ENCODE measurements around the gene OTP.

GRCh38 chr5:77629509-77630113, 8.9 kb downstream of the OTP start:
- TF ChIP-seq, protein P1, sequence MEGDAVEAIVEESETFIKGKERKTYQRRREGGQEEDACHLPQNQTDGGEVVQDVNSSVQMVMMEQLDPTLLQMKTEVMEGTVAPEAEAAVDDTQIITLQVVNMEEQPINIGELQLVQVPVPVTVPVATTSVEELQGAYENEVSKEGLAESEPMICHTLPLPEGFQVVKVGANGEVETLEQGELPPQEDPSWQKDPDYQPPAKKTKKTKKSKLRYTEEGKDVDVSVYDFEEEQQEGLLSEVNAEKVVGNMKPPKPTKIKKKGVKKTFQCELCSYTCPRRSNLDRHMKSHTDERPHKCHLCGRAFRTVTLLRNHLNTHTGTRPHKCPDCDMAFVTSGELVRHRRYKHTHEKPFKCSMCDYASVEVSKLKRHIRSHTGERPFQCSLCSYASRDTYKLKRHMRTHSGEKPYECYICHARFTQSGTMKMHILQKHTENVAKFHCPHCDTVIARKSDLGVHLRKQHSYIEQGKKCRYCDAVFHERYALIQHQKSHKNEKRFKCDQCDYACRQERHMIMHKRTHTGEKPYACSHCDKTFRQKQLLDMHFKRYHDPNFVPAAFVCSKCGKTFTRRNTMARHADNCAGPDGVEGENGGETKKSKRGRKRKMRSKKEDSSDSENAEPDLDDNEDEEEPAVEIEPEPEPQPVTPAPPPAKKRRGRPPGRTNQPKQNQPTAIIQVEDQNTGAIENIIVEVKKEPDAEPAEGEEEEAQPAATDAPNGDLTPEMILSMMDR (IDR thresholded peaks at IDR 0.05) = no peak
- TF ChIP-seq SIN3A (IDR thresholded peaks at IDR 0.05; ENCODE audit: borderline replicate concordance, insufficient read depth, low read depth, low read length) (no peak), POLR2AphosphoS5 (IDR thresholded peaks at IDR 0.05; ENCODE audit: low read depth, low read length) (no peak)
- TF ChIP-seq, protein P2, sequence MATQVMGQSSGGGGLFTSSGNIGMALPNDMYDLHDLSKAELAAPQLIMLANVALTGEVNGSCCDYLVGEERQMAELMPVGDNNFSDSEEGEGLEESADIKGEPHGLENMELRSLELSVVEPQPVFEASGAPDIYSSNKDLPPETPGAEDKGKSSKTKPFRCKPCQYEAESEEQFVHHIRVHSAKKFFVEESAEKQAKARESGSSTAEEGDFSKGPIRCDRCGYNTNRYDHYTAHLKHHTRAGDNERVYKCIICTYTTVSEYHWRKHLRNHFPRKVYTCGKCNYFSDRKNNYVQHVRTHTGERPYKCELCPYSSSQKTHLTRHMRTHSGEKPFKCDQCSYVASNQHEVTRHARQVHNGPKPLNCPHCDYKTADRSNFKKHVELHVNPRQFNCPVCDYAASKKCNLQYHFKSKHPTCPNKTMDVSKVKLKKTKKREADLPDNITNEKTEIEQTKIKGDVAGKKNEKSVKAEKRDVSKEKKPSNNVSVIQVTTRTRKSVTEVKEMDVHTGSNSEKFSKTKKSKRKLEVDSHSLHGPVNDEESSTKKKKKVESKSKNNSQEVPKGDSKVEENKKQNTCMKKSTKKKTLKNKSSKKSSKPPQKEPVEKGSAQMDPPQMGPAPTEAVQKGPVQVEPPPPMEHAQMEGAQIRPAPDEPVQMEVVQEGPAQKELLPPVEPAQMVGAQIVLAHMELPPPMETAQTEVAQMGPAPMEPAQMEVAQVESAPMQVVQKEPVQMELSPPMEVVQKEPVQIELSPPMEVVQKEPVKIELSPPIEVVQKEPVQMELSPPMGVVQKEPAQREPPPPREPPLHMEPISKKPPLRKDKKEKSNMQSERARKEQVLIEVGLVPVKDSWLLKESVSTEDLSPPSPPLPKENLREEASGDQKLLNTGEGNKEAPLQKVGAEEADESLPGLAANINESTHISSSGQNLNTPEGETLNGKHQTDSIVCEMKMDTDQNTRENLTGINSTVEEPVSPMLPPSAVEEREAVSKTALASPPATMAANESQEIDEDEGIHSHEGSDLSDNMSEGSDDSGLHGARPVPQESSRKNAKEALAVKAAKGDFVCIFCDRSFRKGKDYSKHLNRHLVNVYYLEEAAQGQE (IDR thresholded peaks at IDR 0.05; ENCODE audit: insufficient read depth in 1 of 2, low read depth in 2 of 2, low read length in 1 of 2) = no peak
